B cell (primary cell): ENCODE measurements around the gene GTF2IRD1. TPM values are rescaled to one million over a fixed set of nuclear protein-coding genes. Genes with fewer than 3 reads are reported as not detected.
"Not testable (repeated sequence)": the region's sequence is repeated elsewhere in the genome, so short reads cannot be mapped to it uniquely, and the experiment has no call there.

Experiments used
- ATAC-seq: fragments of 200-7000 bp; cut with Tn5 transposase; one replicate; pipeline ENCODE4 v1.10.0; 2021; ENCODE audit warnings: low read depth, mild to moderate bottlenecking, moderate number of reproducible peaks, moderate library complexity
- CTCF ChIA-PET: fragments of 350-600 bp; sonication (Branson Sonifier 250); formaldehyde crosslinking; loops from one replicate; lab custom pipeline; 2021; ENCODE audit warnings: antibody characterized with exemption, inconsistent platforms; lab: Charles Lee
- POLR2A ChIA-PET: fragments of 350-600 bp; sonication (Branson Sonifier 250); formaldehyde crosslinking; loops from one replicate; lab custom pipeline; 2021; ENCODE audit warnings: antibody characterized with exemption; lab: Charles Lee
- DNase-seq: peaks from one replicate; pipeline ENCODE4 v3.0.0; 2013
- H2AFZ ChIP-seq: 2 replicates; pipeline ENCODE4 v1.6.1; 2012; ENCODE audit warnings: mild to moderate bottlenecking, low read depth, low read length; ENCODE audit not compliant: insufficient read depth, poor library complexity, severe bottlenecking
- H3K27ac ChIP-seq, 2 donors: 1 replicate in 1 of 2; 2 replicates in 1 of 2; pipeline ENCODE4 v1.5.1; 2012 to 2013; ENCODE audit warnings: low read length in 2 of 2, mild to moderate bottlenecking in 2 of 2, moderate library complexity in 1 of 2
- H3K27me3 ChIP-seq, 4 experiments: fragments of 200-600 bp in 1 of 4; sonication (generic) in 1 of 4; replicated peaks in 1 of 4; 1 replicate in 2 of 4; 2 replicates in 2 of 4; pipeline versions ENCODE4 v1.6.1 to v1.7.0; 2013 to 2016; ENCODE audit warnings: low read length in 3 of 4, mild to moderate bottlenecking in 2 of 4, mixed read lengths in 1 of 4, moderate library complexity in 1 of 4; ENCODE audit not compliant: insufficient read depth in 4 of 4, control insufficient read depth in 3 of 4; ENCODE audit errors: control extremely low read depth in 1 of 4
- H3K36me3 ChIP-seq, 2 experiments: replicated peaks in 1 of 2; 1 replicate in 1 of 2; 2 replicates in 1 of 2; pipeline versions ENCODE4 v1.6.1 to v1.7.1; 2013; ENCODE audit warnings: low read length in 1 of 2; ENCODE audit not compliant: insufficient read depth in 2 of 2, control insufficient read depth in 1 of 2; ENCODE audit errors: control extremely low read depth in 1 of 2, extremely low read depth in 1 of 2
- H3K4me1 ChIP-seq, 2 donors: fragments of 200-600 bp in 1 of 2; sonication (generic) in 1 of 2; 1 replicate in 1 of 2; 2 replicates in 1 of 2; pipeline versions ENCODE4 v1.5.1 to v1.6.1; 2013 to 2017; ENCODE audit warnings: low read length in 2 of 2; ENCODE audit not compliant: control insufficient read depth in 2 of 2, insufficient read depth in 2 of 2
- H3K4me2 ChIP-seq: replicated peaks from 2 replicates; pipeline ENCODE3; 2012; ENCODE audit warnings: mild to moderate bottlenecking, low read depth, low read length; ENCODE audit not compliant: poor library complexity, severe bottlenecking
- H3K4me3 ChIP-seq, 5 experiments: fragments of 200-600 bp in 1 of 5; sonication (generic) in 1 of 5; 1 replicate in 3 of 5; 2 replicates in 2 of 5; pipeline versions ENCODE4 v1.5.1 to v1.7.0; 2011 to 2016; ENCODE audit warnings: low read length in 4 of 5, mild to moderate bottlenecking in 4 of 5, low read depth in 2 of 5, control low read depth in 1 of 5, moderate library complexity in 1 of 5; ENCODE audit not compliant: insufficient read depth in 1 of 5; ENCODE audit errors: control extremely low read depth in 1 of 5, extremely low read depth in 1 of 5
- H3K79me2 ChIP-seq: fragments of 200-600 bp; sonication (generic); one replicate; pipeline ENCODE4 v1.6.0; 2016; ENCODE audit warnings: low read length; ENCODE audit not compliant: control insufficient read depth, insufficient read depth
- H3K9ac ChIP-seq: fragments of 200-600 bp; sonication (generic); 2 replicates; pipeline ENCODE4 v1.6.1; 2017; ENCODE audit warnings: mild to moderate bottlenecking, low read length, moderate library complexity
- H3K9me3 ChIP-seq, 3 donors: one replicate each; pipeline versions ENCODE4 v1.6.1 to v1.7.1; 2013; ENCODE audit warnings: low read length in 2 of 3; ENCODE audit not compliant: control insufficient read depth in 2 of 3, insufficient read depth in 1 of 3; ENCODE audit errors: control extremely low read depth in 1 of 3
- H4K20me1 ChIP-seq: 2 replicates; pipeline ENCODE4 v1.6.0; 2012; ENCODE audit warnings: mild to moderate bottlenecking, low read length; ENCODE audit not compliant: insufficient read depth, control insufficient read depth, poor library complexity, severe bottlenecking
- H3K27ac Mint-ChIP-seq: one replicate; pipeline ENCODE4 v1.8.0; 2021; ENCODE audit warnings: mixed read lengths
- H3K27me3 Mint-ChIP-seq: one replicate; pipeline ENCODE4 v1.8.0; 2021; ENCODE audit warnings: mixed read lengths
- H3K4me1 Mint-ChIP-seq: one replicate; pipeline ENCODE4 v1.8.0; 2021; ENCODE audit warnings: mixed read lengths
- H3K4me3 Mint-ChIP-seq: one replicate; pipeline ENCODE4 v1.8.0; 2021; ENCODE audit warnings: mixed read lengths
- H3K9me3 Mint-ChIP-seq: one replicate; pipeline ENCODE4 v1.8.0; 2022; ENCODE audit warnings: mixed read lengths; ENCODE audit not compliant: insufficient read depth
- WGBS: methylation state at CpG from one replicate; pipeline ENCODE4 v1.1.5; 2013; ENCODE audit warnings: missing lambda C conversion rate; ENCODE audit not compliant: insufficient coverage; 5-methylcytosine and 5-hydroxymethylcytosine counted together
- intact Hi-C: fragments of 100-400 bp; cut with micrococcal nuclease; formaldehyde crosslinking; loops from one replicate; pipeline ENCODE4 v1.10.0; 2022
- polyA plus RNA-seq: library from polyadenylated mRNA; depleted of rRNA; stranded (reverse); fragments of >200 nt; gene quantifications from 2 replicates; pipeline ENCODE4 v1.2.3, GENCODE V29; 2012
- small RNA-seq: library from RNA; depleted of rRNA; stranded (forward); fragments of <200 nt; gene quantifications from one replicate; pipeline ENCODE3, GENCODE V24; 2012; ENCODE audit warnings: low replicate concordance, low read depth; ENCODE audit not compliant: insufficient read length
- total RNA-seq, 2 donors: library from RNA; stranded (reverse); fragments of 120-200 nt in 1 of 2; gene quantifications; 1 replicate in 1 of 2; 2 replicates in 1 of 2; pipeline versions ENCODE4 v1.2.3 to v1.2.4, GENCODE V29; 2013 to 2022

Gene GTF2IRD1
- total and polyA plus RNA-seq, 2 donors (not counting 1 experiment from before 2014, with no cell fraction given), result 0.45 to 2.2 TPM

- Histone ChIP-seq H3K79me2 (peaks cover 32% of the 10 kb centered on the region), H3K4me2 (peak overlapping the region; percentile 53), H3K9ac (peak overlapping the region; percentile 59), H2AFZ (peak overlapping the region; percentile 73), H3K4me1 (peaks cover 29 to 34% of the 10 kb centered on the region in 2 donors), H3K27ac (peak overlapping the region in 1 of 2 donors; percentile 83)
- intact Hi-C loops, CTCF ChIA-PET, H3K9me3 Mint-ChIP-seq, DNase-seq, H4K20me1 ChIP-seq, H3K9me3 ChIP-seq, ATAC-seq, H3K36me3 ChIP-seq, H3K27me3 ChIP-seq, H3K27me3 Mint-ChIP-seq, H3K4me3 ChIP-seq: not testable (repeated sequence)
- peak overlapping the region; percentile 87 for H3K4me3 Mint-ChIP-seq
- peak overlapping the region; percentile 78 for H3K27ac Mint-ChIP-seq
- 100% methylated on average over 1 of the region's 12 CpGs for WGBS
- peaks cover 37% of the 10 kb centered on the region for H3K4me1 Mint-ChIP-seq
- POLR2A ChIA-PET, result interaction anchor here (1.0 kb wide), 1 partner anchor 8 kb away, joined by 5 read pairs; no protein-coding TSS in a partner anchor
Measured at GRCh38 chr7:74651133-74651504, 197.4 kb downstream of the GTF2IRD1 start.

Small RNA genes lying within 50 kb of the gene (small RNA-seq; reads per million reads assigned to genes)
- not detected for gene RNA5SP233

Other genes with a start within 250 kb of the GTF2IRD1 start
- gene LAT2, start 243.9 kb upstream of the GTF2IRD1 start, total RNA-seq, result 147 and 159 TPM in 2 replicates
- gene LAT2, start 243.9 kb upstream of the GTF2IRD1 start, polyA plus RNA-seq, result 304 and 354 TPM in 2 replicates
- 33.2 and 36.4 TPM in 2 replicates for gene RFC2, start 199.5 kb upstream of the GTF2IRD1 start, total RNA-seq
- gene RFC2, start 199.5 kb upstream of the GTF2IRD1 start, polyA plus RNA-seq, result 19.8 and 20.2 TPM in 2 replicates
- 47.9 and 49.5 TPM in 2 replicates for gene CLIP2, start 164.5 kb upstream of the GTF2IRD1 start, total RNA-seq
- gene CLIP2, start 164.5 kb upstream of the GTF2IRD1 start, polyA plus RNA-seq, result 4.2 and 5.7 TPM in 2 replicates
- 271 and 272 TPM in 2 replicates for gene GTF2I, start 203.8 kb downstream of the GTF2IRD1 start, total RNA-seq
- gene GTF2I, start 203.8 kb downstream of the GTF2IRD1 start, polyA plus RNA-seq, result 140 and 187 TPM in 2 replicates